BLaER1 treated with 17β-estradiol and CSF1 and Interleukin-3, amounts not matched to agents 10 nM and 100 nM (cell line): ENCODE results near the gene SPDEF.

Experiments used
- H3K27ac ChIP-seq, 11 experiments: shearing (Covaris generic); formaldehyde crosslinking; 2 replicates each; pipeline ENCODE4 v1.8.1; 2022
- H3K27me3 ChIP-seq, 11 experiments: shearing (Covaris generic); formaldehyde crosslinking; 2 replicates each; pipeline ENCODE4 v1.8.1; 2022
- H3K36me3 ChIP-seq, 11 experiments: shearing (Covaris generic); formaldehyde crosslinking; 2 replicates each; pipeline ENCODE4 v1.8.1; 2022
- H3K4me1 ChIP-seq, 10 experiments: shearing (Covaris generic); formaldehyde crosslinking; 2 replicates each; pipeline ENCODE4 v1.8.1; 2022
- H3K4me2 ChIP-seq, 11 experiments: shearing (Covaris generic); formaldehyde crosslinking; 2 replicates each; pipeline ENCODE4 v1.8.1; 2022
- H3K4me3 ChIP-seq, 10 experiments: shearing (Covaris generic); formaldehyde crosslinking; 2 replicates each; pipeline ENCODE4 v1.8.1; 2022
- H3K9ac ChIP-seq, 11 experiments: shearing (Covaris generic); formaldehyde crosslinking; 2 replicates each; pipeline ENCODE4 v1.8.1; 2022
- H3K9me3 ChIP-seq, 11 experiments: shearing (Covaris generic); formaldehyde crosslinking; replicated peaks in 1 of 11; 2 replicates each; pipeline ENCODE4 v1.8.1; 2022
- H4K20me1 ChIP-seq, 11 experiments: shearing (Covaris generic); formaldehyde crosslinking; 2 replicates each; pipeline ENCODE4 v1.8.1; 2022
- Cebpa-rat ChIP-seq, 11 experiments: shearing (Covaris generic); IDR thresholded peaks; 2 replicates each; pipeline ENCODE4 v1.8.1; 2022

The SPDEF gene

DNA sequence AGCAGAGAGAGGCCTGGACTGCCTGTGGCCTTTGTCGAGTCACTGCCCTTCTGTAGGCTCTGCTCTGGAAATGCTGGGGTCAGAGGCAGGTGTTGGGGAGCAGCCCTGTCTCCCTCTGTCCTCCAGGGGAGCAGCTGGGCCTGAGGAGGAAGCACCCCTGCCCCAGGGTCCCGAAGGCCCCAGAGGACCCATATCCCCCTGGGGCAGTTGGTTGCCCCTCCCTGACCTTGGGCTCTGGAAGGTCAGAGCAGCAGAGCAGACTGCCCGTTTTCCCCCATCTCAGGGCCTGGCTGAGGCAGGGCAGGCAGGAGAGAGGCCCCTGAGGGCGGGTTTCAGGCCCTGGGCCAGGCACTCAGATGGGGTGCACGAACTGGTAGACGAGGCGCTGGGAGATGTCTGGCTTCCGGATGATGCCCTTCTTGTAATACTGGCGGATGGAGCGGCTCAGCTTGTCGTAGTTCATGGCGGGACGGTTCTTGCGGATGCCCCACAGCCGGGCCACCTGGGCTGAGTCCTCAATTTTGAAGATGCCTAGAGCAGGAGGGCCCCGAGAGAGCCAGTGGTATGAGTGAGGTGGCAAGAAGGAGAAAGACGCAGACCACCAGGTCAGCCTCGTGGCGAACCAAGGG lies 18.1 kb downstream of the SPDEF start:
- no peaks in the 10 kb centered on the region for H3K27me3 ChIP-seq
- no peak overlapping the region for H3K9ac ChIP-seq
- no peak for TF ChIP-seq Cebpa-rat (IDR thresholded peaks at IDR 0.05)
- H3K9me3 ChIP-seq: no peaks in the 10 kb centered on the region
- H3K27ac ChIP-seq: no peak overlapping the region
- no peaks in the 10 kb centered on the region for H3K36me3 ChIP-seq
- H4K20me1 ChIP-seq: peaks cover 0 to 7% (median 0%) of the 10 kb centered on the region in 11 experiments; a peak in 2 of 22 replicates
- no peak overlapping the region for H3K4me3 ChIP-seq
- H3K4me1 ChIP-seq: peaks cover 0 to 5% (median 0%) of the 10 kb centered on the region in 10 experiments; a peak in 1 of 20 replicates
- no peak overlapping the region for H3K4me2 ChIP-seq

- Histone ChIP-seq H3K36me3 (no peaks in the 10 kb centered on the region), H3K9me3 (no peaks in the 10 kb centered on the region), H3K4me2 (no peak overlapping the region), H3K27ac (no peak overlapping the region), H3K27me3 (no peaks in the 10 kb centered on the region), H3K9ac (peak overlapping the region in 1 of 11 experiments; percentile 34; a peak in 1 of 22 replicates), H3K4me1 (peaks cover 0 to 5% (median 0%) of the 10 kb centered on the region in 10 experiments; a peak in 1 of 20 replicates), H4K20me1 (peaks cover 0 to 7% (median 0%) of the 10 kb centered on the region in 11 experiments; a peak in 2 of 22 replicates), H3K4me3 (no peak overlapping the region)
- no peak for TF ChIP-seq Cebpa-rat (IDR thresholded peaks at IDR 0.05)
Measured at GRCh38 chr6:34536959-34537848, 18.9 kb downstream of the SPDEF start.

DNA sequence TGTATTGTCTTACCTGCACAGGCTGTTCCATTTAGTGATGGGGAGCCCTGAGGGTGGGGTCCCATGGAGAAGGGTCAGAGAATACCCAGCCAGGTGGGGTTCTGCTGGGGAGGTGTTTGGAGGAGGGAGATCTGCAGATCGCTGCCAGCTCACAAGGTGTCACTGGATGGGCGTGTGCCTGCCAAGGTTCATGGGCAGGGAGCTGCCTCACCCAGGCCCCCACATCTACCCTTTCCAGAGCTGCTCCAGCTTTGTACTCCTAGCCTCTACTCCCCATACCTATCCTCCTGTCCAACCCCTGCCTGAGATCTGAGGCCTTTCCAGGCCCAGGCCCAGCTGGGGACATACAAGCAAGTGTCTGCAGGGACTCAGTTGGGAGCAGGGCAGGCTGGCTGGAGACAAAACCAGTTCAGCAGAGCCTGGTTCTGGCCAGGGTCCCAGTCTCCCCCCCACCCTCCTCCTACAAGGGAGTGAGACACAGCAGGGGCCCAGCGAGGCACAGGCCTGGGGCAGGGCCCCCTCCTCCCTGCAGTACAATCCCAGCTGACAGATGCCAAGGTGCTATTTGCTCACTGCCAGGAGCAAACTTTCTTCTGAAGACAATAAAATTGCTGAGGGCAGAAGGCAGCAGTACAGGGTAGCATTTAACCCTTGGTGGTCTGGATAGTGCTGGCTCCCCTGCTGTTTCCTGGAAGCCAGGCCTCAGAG lies 19.7 kb downstream of the SPDEF start:
- Histone ChIP-seq H4K20me1 (peaks cover 0 to 7% (median 0%) of the 10 kb centered on the region in 11 experiments; a peak in 2 of 22 replicates), H3K4me1 (peaks cover 0 to 5% (median 0%) of the 10 kb centered on the region in 10 experiments; a peak in 1 of 20 replicates), H3K36me3 (no peaks in the 10 kb centered on the region), H3K4me2 (no peak overlapping the region), H3K4me3 (no peak overlapping the region), H3K27ac (no peak overlapping the region), H3K9me3 (no peaks in the 10 kb centered on the region), H3K9ac (no peak overlapping the region), H3K27me3 (no peaks in the 10 kb centered on the region)
- no peak for TF ChIP-seq Cebpa-rat (IDR thresholded peaks at IDR 0.05)

GRCh38 chr6:34535646-34536045 lies 20.5 kb downstream of the SPDEF start:
- H3K27ac ChIP-seq: no peak overlapping the region
- H4K20me1 ChIP-seq: no peaks in the 10 kb centered on the region; a peak in 2 of 22 replicates
- H3K9ac ChIP-seq: no peak overlapping the region; a peak in 1 of 22 replicates
- peaks cover 0 to 5% (median 0%) of the 10 kb centered on the region in 10 experiments; a peak in 1 of 20 replicates for H3K4me1 ChIP-seq
- no peaks in the 10 kb centered on the region for H3K27me3 ChIP-seq
- H3K4me3 ChIP-seq: no peak overlapping the region
- TF ChIP-seq Cebpa-rat (IDR thresholded peaks at IDR 0.05): no peak
- H3K4me2 ChIP-seq: no peak overlapping the region
- H3K36me3 ChIP-seq: no peaks in the 10 kb centered on the region
- no peaks in the 10 kb centered on the region for H3K9me3 ChIP-seq

- H3K27ac ChIP-seq: no peak overlapping the region
- no peak for TF ChIP-seq Cebpa-rat (IDR thresholded peaks at IDR 0.05)
- H3K4me1 ChIP-seq: peaks cover 0 to 5% (median 0%) of the 10 kb centered on the region in 10 experiments; a peak in 1 of 20 replicates
- H3K27me3 ChIP-seq: no peaks in the 10 kb centered on the region
- H3K9me3 ChIP-seq: no peaks in the 10 kb centered on the region
- H3K36me3 ChIP-seq: no peaks in the 10 kb centered on the region
- no peak overlapping the region; a peak in 1 of 22 replicates for H3K9ac ChIP-seq
- H3K4me2 ChIP-seq: no peak overlapping the region
- peaks cover 0 to 3% (median 0%) of the 10 kb centered on the region in 11 experiments; a peak in 3 of 22 replicates for H4K20me1 ChIP-seq
- H3K4me3 ChIP-seq: no peak overlapping the region
Measured at GRCh38 chr6:34535199-34535598, 20.9 kb downstream of the SPDEF start.

GRCh38 chr6:34534656-34535055 lies 21.5 kb downstream of the SPDEF start:
- Histone ChIP-seq H3K4me2 (no peak overlapping the region), H3K9me3 (no peaks in the 10 kb centered on the region), H3K27me3 (no peaks in the 10 kb centered on the region), H3K27ac (no peak overlapping the region), H3K4me1 (peaks cover 0 to 5% (median 0%) of the 10 kb centered on the region in 10 experiments; a peak in 1 of 20 replicates), H3K4me3 (no peak overlapping the region), H4K20me1 (peaks cover 0 to 8% (median 0%) of the 10 kb centered on the region in 11 experiments; a peak in 3 of 22 replicates), H3K36me3 (no peaks in the 10 kb centered on the region), H3K9ac (0 out of 22 replicates have a peak overlapping the region, but pooled peaks of 1 of the 11 experiments have one; percentile 13)
- no peak for TF ChIP-seq Cebpa-rat (IDR thresholded peaks at IDR 0.05)

DNA sequence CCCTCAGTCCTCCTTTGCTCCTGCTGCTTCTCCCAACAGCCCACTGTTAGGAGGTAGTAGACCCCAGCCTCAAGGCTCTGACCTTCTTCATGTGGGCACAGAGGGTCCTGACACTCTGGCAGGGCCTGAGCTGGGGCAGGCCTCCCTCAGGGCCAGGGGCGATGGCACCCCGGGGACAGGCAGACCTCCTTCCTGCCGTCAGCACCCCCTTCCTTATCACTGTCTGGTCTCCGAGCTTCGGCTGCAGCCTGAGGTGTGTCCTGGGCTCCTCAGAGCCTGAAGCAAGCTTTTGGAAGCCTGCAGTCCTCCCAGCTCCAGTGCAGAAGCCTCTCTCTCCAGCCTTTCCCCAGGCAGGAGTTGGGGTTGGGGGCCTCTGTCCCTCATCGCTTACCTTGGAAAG lies 22.0 kb downstream of the SPDEF start:
- Histone ChIP-seq H3K27ac (no peak overlapping the region), H4K20me1 (peaks cover 0 to 8% (median 0%) of the 10 kb centered on the region in 11 experiments; a peak in 3 of 22 replicates), H3K9ac (no peak overlapping the region), H3K9me3 (no peaks in the 10 kb centered on the region), H3K4me3 (no peak overlapping the region), H3K27me3 (no peaks in the 10 kb centered on the region), H3K4me1 (peaks cover 0 to 5% (median 0%) of the 10 kb centered on the region in 10 experiments; a peak in 1 of 20 replicates), H3K4me2 (no peak overlapping the region), H3K36me3 (no peaks in the 10 kb centered on the region)
- TF ChIP-seq Cebpa-rat (IDR thresholded peaks at IDR 0.05): no peak

GRCh38 chr6:34532230-34532629 lies 23.9 kb downstream of the SPDEF start:
- no peaks in the 10 kb centered on the region for H3K27me3 ChIP-seq
- no peak overlapping the region for H3K4me3 ChIP-seq

More at GRCh38 chr6:34532230-34532629, 23.9 kb downstream of the SPDEF start:
- Histone ChIP-seq H3K4me2 (no peak overlapping the region), H3K4me1 (peaks cover 0 to 10% (median 3%) of the 10 kb centered on the region in 10 experiments; a peak in 8 of 20 replicates), H3K36me3 (no peaks in the 10 kb centered on the region), H4K20me1 (peaks cover 0 to 8% (median 0%) of the 10 kb centered on the region in 11 experiments; a peak in 3 of 22 replicates), H3K27ac (no peak overlapping the region), H3K9ac (no peak overlapping the region), H3K9me3 (no peaks in the 10 kb centered on the region)
- TF ChIP-seq Cebpa-rat (IDR thresholded peaks at IDR 0.05): no peak
